Kidney glomerular epithelial cell (primary cell): ENCODE measurements around the gene SLC30A2.
"Not testable (repeated sequence)": the region's sequence is repeated elsewhere in the genome, so short reads cannot be mapped to it uniquely, and the experiment has no call there.

Source experiments
- DNase-seq: peaks from one replicate; lab custom pipeline; 2025; lab: John Stamatoyannopoulos, UW

SLC30A2 gene

GRCh38 chr1:26045722-26046245 is at the start of gene SLC30A2:
Gene SLC30A2, minus strand, starts transcription at chr1:26046118. Its CDS starts 222 bp downstream, at chr1:26045896.
- no peak for DNase-seq

- DNase-seq, result no peak
Observed at GRCh38 chr1:26094677-26095383, 48.9 kb upstream of the SLC30A2 start.

GRCh38 chr1:26094076-26094669 is 48.3 kb upstream of the SLC30A2 start:
- no peak for DNase-seq

GRCh38 chr1:26093569-26093968 is 47.7 kb upstream of the SLC30A2 start:
- DNase-seq, result not testable (repeated sequence)

GRCh38 chr1:26092422-26092821 is 46.5 kb upstream of the SLC30A2 start:
- no peak for DNase-seq

GRCh38 chr1:26090893-26091292 is 45.0 kb upstream of the SLC30A2 start:
- DNase-seq, result no peak

GRCh38 chr1:26089125-26089524 is 43.2 kb upstream of the SLC30A2 start:
- no peak for DNase-seq

- DNase-seq, result no peak
Observed at GRCh38 chr1:26084844-26085243, 38.9 kb upstream of the SLC30A2 start.

- DNase-seq, result no peak
Observed at GRCh38 chr1:26084091-26084561, 38.2 kb upstream of the SLC30A2 start.

- DNase-seq, result no peak
Observed at GRCh38 chr1:26083208-26083607, 37.3 kb upstream of the SLC30A2 start.

- DNase-seq, result no peak
Observed at GRCh38 chr1:26082020-26082350, 36.1 kb upstream of the SLC30A2 start.

GRCh38 chr1:26081267-26082019 is 35.5 kb upstream of the SLC30A2 start:
- no peak for DNase-seq

GRCh38 chr1:26079960-26080814 is 34.3 kb upstream of the SLC30A2 start:
- DNase-seq, result no peak

GRCh38 chr1:26079178-26079563 is 33.3 kb upstream of the SLC30A2 start:
- DNase-seq, result no peak

GRCh38 chr1:26078286-26079177 is 32.6 kb upstream of the SLC30A2 start:
- DNase-seq, result no peak

GRCh38 chr1:26077524-26077923 is 31.6 kb upstream of the SLC30A2 start:
- no peak for DNase-seq

- DNase-seq, result no peak
Observed at GRCh38 chr1:26075421-26076144, 29.7 kb upstream of the SLC30A2 start.

GRCh38 chr1:26072305-26072704 is 26.4 kb upstream of the SLC30A2 start:
- no peak for DNase-seq

GRCh38 chr1:26070963-26071342 is 25.0 kb upstream of the SLC30A2 start:
- DNase-seq, result no peak

- no peak for DNase-seq
Observed at GRCh38 chr1:26070296-26070962, 24.5 kb upstream of the SLC30A2 start.
